Measurements from ENCODE around the gene SPINK6.

SPINK6 gene

GRCh38 chr5:148202531-148203203 lies at the start of gene SPINK6:
Gene SPINK6 (plus strand): TSS chr5:148203042. CDS start chr5:148203097, 55 bp downstream.
- no peak for DNase-seq (ENCODE audit: low read depth in 1 of 2, low spot score in 1 of 2)

GRCh38 chr5:148156609-148157008 lies 46.2 kb upstream of the SPINK6 start:
- no peak for DNase-seq (ENCODE audit: low read depth in 1 of 2, low spot score in 1 of 2)

- no peak for DNase-seq (ENCODE audit: low read depth in 1 of 2, low spot score in 1 of 2)
These were observed 40.8 kb upstream of the SPINK6 start for GRCh38 chr5:148162038-148162437.

- no peak for DNase-seq (ENCODE audit: low read depth in 1 of 2, low spot score in 1 of 2)
These were observed 39.5 kb upstream of the SPINK6 start for GRCh38 chr5:148163345-148163744.

GRCh38 chr5:148166550-148167283 lies 36.1 kb upstream of the SPINK6 start:
- DNase-seq (ENCODE audit: low read depth in 1 of 2, low spot score in 1 of 2): no peak

GRCh38 chr5:148168246-148168645 lies 34.6 kb upstream of the SPINK6 start, which contains the start of gene SPINK14:
Gene SPINK14 (plus strand): TSS chr5:148168546. CDS start chr5:148169733, 1,187 bp downstream.
- DNase-seq (ENCODE audit: low read depth in 1 of 2, low spot score in 1 of 2): no peak

GRCh38 chr5:148172377-148172776 lies 30.5 kb upstream of the SPINK6 start:
- DNase-seq (ENCODE audit: low read depth in 1 of 2, low spot score in 1 of 2): no peak

- no peak for DNase-seq (ENCODE audit: low read depth in 1 of 2, low spot score in 1 of 2)
These were observed 26.4 kb upstream of the SPINK6 start for GRCh38 chr5:148176480-148176879.

- no peak for DNase-seq (ENCODE audit: low read depth in 1 of 2, low spot score in 1 of 2)
These were observed 25.6 kb upstream of the SPINK6 start for GRCh38 chr5:148177207-148177606.

- DNase-seq (ENCODE audit: low read depth in 1 of 2, low spot score in 1 of 2): no peak
These were observed 23.5 kb upstream of the SPINK6 start for GRCh38 chr5:148179234-148179824.

GRCh38 chr5:148186248-148187003 lies 16.4 kb upstream of the SPINK6 start:
- DNase-seq (ENCODE audit: low read depth in 1 of 2, low spot score in 1 of 2): peak in 1 of 2 donors; percentile 5

- DNase-seq (ENCODE audit: low read depth in 1 of 2, low spot score in 1 of 2): no peak
These were observed 11.8 kb upstream of the SPINK6 start for GRCh38 chr5:148191010-148191409.

GRCh38 chr5:148193202-148193601 lies 9.6 kb upstream of the SPINK6 start:
- DNase-seq (ENCODE audit: low read depth in 1 of 2, low spot score in 1 of 2): no peak

GRCh38 chr5:148201151-148201550 lies 1.7 kb upstream of the SPINK6 start:
- no peak for DNase-seq (ENCODE audit: low read depth in 1 of 2, low spot score in 1 of 2)

- no peak for DNase-seq (ENCODE audit: low read depth in 1 of 2, low spot score in 1 of 2)
These were observed 2.4 kb downstream of the SPINK6 start for GRCh38 chr5:148205044-148205806.

- no peak for DNase-seq (ENCODE audit: low read depth in 1 of 2, low spot score in 1 of 2)
These were observed 3.0 kb downstream of the SPINK6 start for GRCh38 chr5:148205865-148206264.

- DNase-seq (ENCODE audit: low read depth in 1 of 2, low spot score in 1 of 2): no peak
These were observed 3.8 kb downstream of the SPINK6 start for GRCh38 chr5:148206620-148207019.

- DNase-seq (ENCODE audit: low read depth in 1 of 2, low spot score in 1 of 2): no peak
These were observed 5.4 kb downstream of the SPINK6 start for GRCh38 chr5:148208226-148208625.

- DNase-seq (ENCODE audit: low read depth in 1 of 2, low spot score in 1 of 2): no peak
These were observed 6.4 kb downstream of the SPINK6 start for GRCh38 chr5:148209151-148209770.

GRCh38 chr5:148214665-148215185 lies 11.9 kb downstream of the SPINK6 start:
- no peak for DNase-seq (ENCODE audit: low read depth in 1 of 2, low spot score in 1 of 2)

Measured in activated CD4-positive, alpha-beta T cell treated with anti-CD3 and anti-CD28 coated beads, Interleukin-2, amount 50 U/mL, for 24 hours (primary cell).